Esophagus muscularis mucosa (tissue), 4 donors: ENCODE measurements around the gene RPS6KL1.

Experiments
- EP300 ChIP-seq: sonication (generic); formaldehyde crosslinking; IDR thresholded peaks from one replicate; pipeline ENCODE4 v1.6.1; 2017; ENCODE audit warnings: antibody characterized with exemption
- POLR2A ChIP-seq: fragments of 450-650 bp; IDR thresholded peaks from one replicate; pipeline ENCODE4 v1.6.1; 2017; ENCODE audit warnings: antibody characterized with exemption, moderate library complexity, mild to moderate bottlenecking, low read depth
- POLR2AphosphoS5 ChIP-seq, 2 donors: sonication (generic); formaldehyde crosslinking; IDR thresholded peaks; one replicate each; pipeline ENCODE4 v1.6.1; 2017; ENCODE audit warnings: antibody characterized with exemption in 2 of 2
- TF ChIP-seq, protein P1 (sequence below), 3 experiments: fragments of 200-600 bp in 2 of 3; fragments of 450-650 bp in 1 of 3; sonication (generic) in 2 of 3; IDR thresholded peaks; one replicate each; pipeline ENCODE4 v1.5.1; 2017 to 2019; ENCODE audit warnings: antibody characterized with exemption in 3 of 3, mild to moderate bottlenecking in 2 of 3, moderate library complexity in 1 of 3

DNA sequence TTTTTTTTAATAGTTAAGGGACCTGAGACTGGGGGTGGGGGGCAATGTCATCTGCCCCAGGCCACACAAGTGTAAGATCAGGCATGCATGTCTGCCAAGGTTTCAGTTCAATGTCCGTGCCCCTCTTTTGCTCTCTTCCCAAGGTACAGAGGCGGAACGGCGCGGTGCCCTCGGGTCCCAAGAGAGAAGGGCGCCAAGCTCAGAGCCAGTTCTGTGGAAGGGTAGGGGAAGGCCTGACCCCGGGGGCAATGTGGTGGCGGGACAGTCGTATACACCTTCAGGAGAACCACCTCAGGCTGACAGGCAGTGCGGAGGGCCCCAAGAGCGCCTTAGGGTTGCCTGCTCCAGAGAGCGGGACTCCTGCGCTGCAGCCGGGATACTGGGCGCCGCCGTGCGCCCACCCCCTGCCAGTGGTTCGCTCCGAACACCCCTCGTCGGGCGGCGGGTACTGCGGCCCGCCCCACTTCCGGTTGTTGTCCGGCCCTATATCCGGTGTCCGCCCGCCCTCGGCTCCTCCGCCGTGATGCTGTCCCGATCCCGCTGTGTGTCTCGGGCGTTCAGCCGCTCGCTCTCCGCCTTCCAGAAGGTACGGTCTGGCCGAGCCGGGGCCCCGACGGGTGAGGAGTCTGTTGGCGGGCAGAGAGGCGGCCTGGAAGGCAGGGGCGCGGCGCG, 41.5 kb downstream of the RPS6KL1 start, which contains the start of gene DLST:
- TF ChIP-seq, protein P1, sequence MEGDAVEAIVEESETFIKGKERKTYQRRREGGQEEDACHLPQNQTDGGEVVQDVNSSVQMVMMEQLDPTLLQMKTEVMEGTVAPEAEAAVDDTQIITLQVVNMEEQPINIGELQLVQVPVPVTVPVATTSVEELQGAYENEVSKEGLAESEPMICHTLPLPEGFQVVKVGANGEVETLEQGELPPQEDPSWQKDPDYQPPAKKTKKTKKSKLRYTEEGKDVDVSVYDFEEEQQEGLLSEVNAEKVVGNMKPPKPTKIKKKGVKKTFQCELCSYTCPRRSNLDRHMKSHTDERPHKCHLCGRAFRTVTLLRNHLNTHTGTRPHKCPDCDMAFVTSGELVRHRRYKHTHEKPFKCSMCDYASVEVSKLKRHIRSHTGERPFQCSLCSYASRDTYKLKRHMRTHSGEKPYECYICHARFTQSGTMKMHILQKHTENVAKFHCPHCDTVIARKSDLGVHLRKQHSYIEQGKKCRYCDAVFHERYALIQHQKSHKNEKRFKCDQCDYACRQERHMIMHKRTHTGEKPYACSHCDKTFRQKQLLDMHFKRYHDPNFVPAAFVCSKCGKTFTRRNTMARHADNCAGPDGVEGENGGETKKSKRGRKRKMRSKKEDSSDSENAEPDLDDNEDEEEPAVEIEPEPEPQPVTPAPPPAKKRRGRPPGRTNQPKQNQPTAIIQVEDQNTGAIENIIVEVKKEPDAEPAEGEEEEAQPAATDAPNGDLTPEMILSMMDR (IDR thresholded peaks at IDR 0.05), result peak in 1 of 3 experiments; percentile 5
- TF ChIP-seq POLR2A (peak; percentile 81), POLR2AphosphoS5 (IDR thresholded peaks at IDR 0.05) (peak; percentile 93 to 97), EP300 (no peak)
